Lower lobe of right lung (tissue), 2 donors: ENCODE results near the gene CALM3. TPM values are rescaled to one million over a fixed set of nuclear protein-coding genes. Genes with fewer than 3 reads are reported as not detected.

ENCODE experiments used
- ATAC-seq, 2 donors: fragments of 200-7000 bp; cut with Tn5 transposase; one replicate each; pipeline ENCODE4 v1.9.1; 2020 to 2022; ENCODE audit warnings: mild to moderate bottlenecking in 2 of 2, moderate library complexity in 2 of 2
- DNase-seq: peaks from one replicate; pipeline ENCODE4 v3.0.0-alpha.2; 2020
- H3K27ac ChIP-seq: fragments of 200-600 bp; one replicate; pipeline ENCODE4 v1.8.0; 2022
- H3K27me3 ChIP-seq: fragments of 200-600 bp; one replicate; pipeline ENCODE4 v1.8.0; 2022; ENCODE audit warnings: low read depth
- H3K36me3 ChIP-seq: fragments of 200-600 bp; one replicate; pipeline ENCODE4 v1.8.0; 2022; ENCODE audit warnings: mild to moderate bottlenecking
- H3K4me1 ChIP-seq: fragments of 200-600 bp; one replicate; pipeline ENCODE4 v1.8.0; 2022
- H3K4me3 ChIP-seq: fragments of 200-600 bp; one replicate; pipeline ENCODE4 v1.8.0; 2022; ENCODE audit warnings: mild to moderate bottlenecking
- H3K9me3 ChIP-seq: fragments of 200-600 bp; one replicate; pipeline ENCODE4 v1.8.0; 2022
- CTCF ChIP-seq: fragments of 200-600 bp; IDR thresholded peaks from one replicate; pipeline ENCODE4 v1.8.0; 2022; ENCODE audit warnings: antibody characterized with exemption, mild to moderate bottlenecking
- intact Hi-C: fragments of 100-400 bp; cut with DNase I; formaldehyde crosslinking; loops from one replicate; pipeline ENCODE4 v1.11.0; 2022
- total RNA-seq: library from RNA; stranded (reverse); fragmentation: NEBNext Ultra II Directional; extraction: Animal tissue kit (Norgen Biotek cat#: 25700); gene quantifications from one replicate; pipeline ENCODE4 v1.2.1, GENCODE V29; 2021
- donor health status: DM: no; HTN: yes; CAD: no; lungs with severe emphysema.

Gene CALM3
- total RNA-seq, 1 donor from 2014 or later: 155 TPM

GRCh38 chr19:46605356-46605821, 4.3 kb downstream of the CALM3 start:
- peaks cover 25% of the 10 kb centered on the region for H3K4me1 ChIP-seq
- intact Hi-C loops: loop anchor here (10.0 kb wide), 1 partner anchor 59 kb away; the partner anchor contains the start of gene DACT3
- ATAC-seq (no peak), DNase-seq (peak; percentile 43)
- no peak overlapping the region for H3K27ac ChIP-seq
- no peak overlapping the region for H3K4me3 ChIP-seq
- no peak for TF ChIP-seq CTCF
- H3K36me3 ChIP-seq: peaks cover 49% of the 10 kb centered on the region
- H3K9me3 ChIP-seq: no peaks in the 10 kb centered on the region
- no peaks in the 10 kb centered on the region for H3K27me3 ChIP-seq

GRCh38 chr19:46606019-46606418, 4.9 kb downstream of the CALM3 start:
- no peak for TF ChIP-seq CTCF
- no peak overlapping the region for H3K27ac ChIP-seq
- no peaks in the 10 kb centered on the region for H3K27me3 ChIP-seq
- H3K4me1 ChIP-seq: peaks cover 29% of the 10 kb centered on the region
- no peaks in the 10 kb centered on the region for H3K9me3 ChIP-seq
- intact Hi-C loops: loop anchor here (10.0 kb wide), 1 partner anchor 59 kb away; the partner anchor contains the start of gene DACT3
- DNase-seq (peak; percentile 41), ATAC-seq (no peak)
- no peak overlapping the region for H3K4me3 ChIP-seq
- peaks cover 52% of the 10 kb centered on the region for H3K36me3 ChIP-seq

GRCh38 chr19:46606681-46607447, 5.7 kb downstream of the CALM3 start:
- Histone ChIP-seq H3K4me1 (peaks cover 35% of the 10 kb centered on the region), H3K4me3 (no peak overlapping the region), H3K27me3 (no peaks in the 10 kb centered on the region), H3K9me3 (no peaks in the 10 kb centered on the region), H3K36me3 (peaks cover 55% of the 10 kb centered on the region), H3K27ac (no peak overlapping the region)
- DNase-seq (peak; percentile 34), ATAC-seq (no peak)
- intact Hi-C loops: loop anchor here (10.0 kb wide), 1 partner anchor 58 kb away; the partner anchor contains the start of gene DACT3
- TF ChIP-seq CTCF: no peak

- peak; percentile 27 for DNase-seq
Measured at GRCh38 chr19:46607448-46607841, 6.3 kb downstream of the CALM3 start.

GRCh38 chr19:46608178-46608577, 7.0 kb downstream of the CALM3 start:
- no peak for TF ChIP-seq CTCF
- no peak overlapping the region for H3K27ac ChIP-seq
- no peak for DNase-seq
- no peak for ATAC-seq
- H3K9me3 ChIP-seq: no peaks in the 10 kb centered on the region
- no peaks in the 10 kb centered on the region for H3K27me3 ChIP-seq
- H3K4me3 ChIP-seq: no peak overlapping the region
- H3K36me3 ChIP-seq: peaks cover 55% of the 10 kb centered on the region
- H3K4me1 ChIP-seq: peaks cover 26% of the 10 kb centered on the region
- intact Hi-C loops: loop anchor here (10.0 kb wide), 1 partner anchor 57 kb away; the partner anchor contains the start of gene DACT3

More at GRCh38 chr19:46607448-46607841, 6.3 kb downstream of the CALM3 start:
- H3K27ac ChIP-seq: no peak overlapping the region
- no peak for TF ChIP-seq CTCF
- peaks cover 55% of the 10 kb centered on the region for H3K36me3 ChIP-seq
- H3K27me3 ChIP-seq: no peaks in the 10 kb centered on the region
- peaks cover 32% of the 10 kb centered on the region for H3K4me1 ChIP-seq
- H3K9me3 ChIP-seq: no peaks in the 10 kb centered on the region
- ATAC-seq: no peak
- intact Hi-C loops: loop anchor here (10.0 kb wide), 1 partner anchor 57 kb away; the partner anchor contains the start of gene DACT3
- no peak overlapping the region for H3K4me3 ChIP-seq
